Gastrocnemius medialis (tissue), 4 donors: ENCODE measurements around the gene CCNT2.

ENCODE experiments used
- POLR2A ChIP-seq, 2 donors: fragments of 450-650 bp; IDR thresholded peaks; one replicate each; pipeline ENCODE4 v1.6.1; 2017; ENCODE audit warnings: antibody characterized with exemption in 2 of 2, mild to moderate bottlenecking in 2 of 2, moderate library complexity in 2 of 2
- TF ChIP-seq, protein P1 (sequence below), 5 experiments: fragments of 450-650 bp in 3 of 5; fragments of 200-600 bp in 2 of 5; sonication (generic) in 2 of 5; IDR thresholded peaks in 4 of 5; conservative IDR thresholded peaks in 1 of 5; 1 replicate in 4 of 5; 2 replicates in 1 of 5; pipeline ENCODE4 v1.5.1; 2016 to 2019; ENCODE audit warnings: antibody characterized with exemption in 5 of 5, mild to moderate bottlenecking in 3 of 5, moderate library complexity in 3 of 5

DNA sequence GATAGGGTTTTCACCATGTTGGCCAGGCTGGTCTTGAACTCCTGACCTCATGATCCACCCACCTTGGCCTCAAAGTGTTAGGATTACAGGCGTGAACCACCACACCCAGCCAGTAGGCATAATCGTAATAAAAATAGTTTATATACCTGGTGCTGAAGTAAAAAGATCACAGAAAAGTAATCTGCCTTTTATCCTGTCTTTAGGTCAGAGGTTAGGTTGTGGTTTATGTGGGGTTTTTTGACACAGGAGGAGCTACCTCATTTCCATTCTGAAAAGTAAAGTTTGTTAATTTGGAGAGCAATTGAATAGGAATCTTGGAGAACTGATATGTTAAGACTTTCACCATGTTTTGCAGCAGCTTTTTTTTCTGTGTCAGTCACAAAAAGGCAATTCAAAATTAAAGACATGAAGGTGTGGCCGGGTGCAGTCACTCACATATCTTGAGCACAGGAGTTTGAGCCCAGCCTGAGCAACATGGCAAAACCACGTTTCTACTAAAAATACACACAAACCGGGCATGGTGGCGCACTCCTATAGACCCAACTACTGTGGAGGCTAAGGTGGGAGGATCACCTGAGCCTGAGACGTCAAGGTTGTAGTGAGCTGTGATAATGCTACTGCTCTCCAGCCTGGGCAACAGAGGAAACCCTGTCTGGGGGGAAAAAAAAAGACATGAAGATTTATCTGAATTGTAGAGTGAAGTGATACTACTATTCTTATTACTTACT lies 31.5 kb downstream of the CCNT2 start:
- TF ChIP-seq, protein P1, sequence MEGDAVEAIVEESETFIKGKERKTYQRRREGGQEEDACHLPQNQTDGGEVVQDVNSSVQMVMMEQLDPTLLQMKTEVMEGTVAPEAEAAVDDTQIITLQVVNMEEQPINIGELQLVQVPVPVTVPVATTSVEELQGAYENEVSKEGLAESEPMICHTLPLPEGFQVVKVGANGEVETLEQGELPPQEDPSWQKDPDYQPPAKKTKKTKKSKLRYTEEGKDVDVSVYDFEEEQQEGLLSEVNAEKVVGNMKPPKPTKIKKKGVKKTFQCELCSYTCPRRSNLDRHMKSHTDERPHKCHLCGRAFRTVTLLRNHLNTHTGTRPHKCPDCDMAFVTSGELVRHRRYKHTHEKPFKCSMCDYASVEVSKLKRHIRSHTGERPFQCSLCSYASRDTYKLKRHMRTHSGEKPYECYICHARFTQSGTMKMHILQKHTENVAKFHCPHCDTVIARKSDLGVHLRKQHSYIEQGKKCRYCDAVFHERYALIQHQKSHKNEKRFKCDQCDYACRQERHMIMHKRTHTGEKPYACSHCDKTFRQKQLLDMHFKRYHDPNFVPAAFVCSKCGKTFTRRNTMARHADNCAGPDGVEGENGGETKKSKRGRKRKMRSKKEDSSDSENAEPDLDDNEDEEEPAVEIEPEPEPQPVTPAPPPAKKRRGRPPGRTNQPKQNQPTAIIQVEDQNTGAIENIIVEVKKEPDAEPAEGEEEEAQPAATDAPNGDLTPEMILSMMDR (IDR thresholded peaks at IDR 0.05 in 4 of 5, conservative IDR thresholded peaks at IDR 0.05 in 1 of 5), result no peak
- TF ChIP-seq POLR2A (IDR thresholded peaks at IDR 0.05), result no peak
